SK-N-SH (cell line): ENCODE measurements around the gene HOXA10. TPM values are rescaled to one million over a fixed set of nuclear protein-coding genes. Genes with fewer than 3 reads are reported as not detected.

Experiments used
- CTCF ChIA-PET: fragments of 300-600, 350-600 bp; formaldehyde crosslinking; extraction: SDS; loops from one replicate; lab custom pipeline; 2021; lab: Yijun Ruan, JAX
- POLR2A ChIA-PET: fragments of 350-600 bp; sonication (Branson Sonifier 250); formaldehyde crosslinking; extraction: SDS; loops from one replicate; lab custom pipeline; 2020; ENCODE audit warnings: antibody characterized with exemption, inconsistent platforms; lab: Yijun Ruan, JAX
- DNase-seq: peaks from one replicate; pipeline ENCODE4 v3.0.0; 2012
- H2AFZ ChIP-seq: fragments of 200-600 bp; sonication (generic); 2 replicates; pipeline ENCODE4 v1.8.1; 2016; ENCODE audit warnings: antibody characterized with exemption, mild to moderate bottlenecking, low read depth
- H3F3A ChIP-seq: fragments of 200-600 bp; sonication (generic); replicated peaks from 2 replicates; pipeline ENCODE3; 2016; ENCODE audit warnings: antibody characterized with exemption, mild to moderate bottlenecking; ENCODE audit not compliant: insufficient read depth
- H3K27ac ChIP-seq, 2 experiments: fragments of 200-500 bp in 1 of 2; fragments of 200-600 bp in 1 of 2; sonication (Bioruptor generic) in 1 of 2; sonication (generic), shearing (Covaris generic) in 1 of 2; 2 replicates each; pipeline versions ENCODE4 v1.5.1 to v1.6.1; 2014 to 2016; ENCODE audit warnings: low read depth in 2 of 2, inconsistent platforms in 1 of 2, low read length in 1 of 2, mild to moderate bottlenecking in 1 of 2, mixed read lengths in 1 of 2
- H3K27me3 ChIP-seq: fragments of 200-600 bp; sonication (generic), shearing (Covaris generic); 2 replicates; pipeline ENCODE4 v1.6.1; 2016; ENCODE audit warnings: mixed run types; ENCODE audit not compliant: insufficient read depth
- H3K36me3 ChIP-seq, 2 experiments: fragments of 200-500 bp in 1 of 2; fragments of 200-600 bp in 1 of 2; sonication (Bioruptor generic) in 1 of 2; sonication (generic) in 1 of 2; replicated peaks in 1 of 2; 2 replicates each; pipeline versions ENCODE3 to v1.5.1; 2014 to 2016; ENCODE audit warnings: low read length in 1 of 2, mild to moderate bottlenecking in 1 of 2; ENCODE audit not compliant: insufficient read depth in 2 of 2, control insufficient read depth in 1 of 2
- H3K4me1 ChIP-seq, 2 experiments: fragments of 200-500 bp in 1 of 2; fragments of 200-600 bp in 1 of 2; sonication (Bioruptor generic) in 1 of 2; sonication (generic), shearing (Covaris generic) in 1 of 2; 2 replicates each; pipeline versions ENCODE4 v1.5.1 to v1.6.1; 2014 to 2016; ENCODE audit warnings: low read depth in 1 of 2, low read length in 1 of 2, mixed run types in 1 of 2; ENCODE audit not compliant: insufficient read depth in 2 of 2, control insufficient read depth in 1 of 2
- H3K4me2 ChIP-seq: fragments of 200-600 bp; sonication (generic), shearing (Covaris generic); 2 replicates; pipeline ENCODE4 v1.6.1; 2017; ENCODE audit warnings: mixed run types
- H3K4me3 ChIP-seq, 2 experiments: fragments of 200-500 bp in 1 of 2; fragments of 200-600 bp in 1 of 2; sonication (Bioruptor generic) in 1 of 2; sonication (generic), shearing (Covaris generic) in 1 of 2; 2 replicates each; pipeline versions ENCODE4 v1.5.1 to v1.8.1; 2014 to 2016; ENCODE audit warnings: low read depth in 2 of 2, inconsistent platforms in 1 of 2, low read length in 1 of 2, mild to moderate bottlenecking in 1 of 2, mixed read lengths in 1 of 2, moderate library complexity in 1 of 2
- H3K79me2 ChIP-seq: fragments of 200-600 bp; sonication (generic); 2 replicates; pipeline ENCODE4 v1.8.1; 2017; ENCODE audit warnings: mild to moderate bottlenecking; ENCODE audit not compliant: insufficient read depth
- H3K9ac ChIP-seq: fragments of 200-600 bp; sonication (generic); 2 replicates; pipeline ENCODE4 v1.6.1; 2017; ENCODE audit warnings: mixed run types
- H3K9me2 ChIP-seq: fragments of 200-600 bp; sonication (generic); 2 replicates; pipeline ENCODE4 v1.6.1; 2017; ENCODE audit warnings: mixed run types
- H3K9me3 ChIP-seq: fragments of 200-600 bp; sonication (generic); 2 replicates; pipeline ENCODE4 v1.6.1; 2017; ENCODE audit warnings: mixed run types, mild to moderate bottlenecking, moderate library complexity
- H4K20me1 ChIP-seq: fragments of 200-600 bp; sonication (generic); 2 replicates; pipeline ENCODE4 v1.6.1; 2017; ENCODE audit warnings: mild to moderate bottlenecking, mixed run types; ENCODE audit not compliant: insufficient read depth
- CHD2 ChIP-seq: fragments of 150-350 bp; IDR thresholded peaks from 2 replicates; pipeline ENCODE4 v1.6.1; 2018; ENCODE audit warnings: low read length; ENCODE audit not compliant: partially characterized antibody
- CTCF ChIP-seq: fragments of 200-600 bp; sonication (generic); IDR thresholded peaks from 2 replicates; pipeline ENCODE4 v1.6.1; 2017; ENCODE audit warnings: antibody characterized with exemption, mild to moderate bottlenecking, moderate library complexity
- ELF1 ChIP-seq: IDR thresholded peaks from 2 replicates; pipeline ENCODE4 v1.4.0; 2012
- EZH2phosphoT487 ChIP-seq: fragments of 200-600 bp; sonication (generic); IDR thresholded peaks from 2 replicates; pipeline ENCODE4 v1.6.1; 2017; ENCODE audit warnings: low read depth, mixed run types, mild to moderate bottlenecking, antibody characterized with exemption, moderate library complexity, borderline replicate concordance
- FOXJ3 ChIP-seq: sonication (generic); formaldehyde crosslinking; IDR thresholded peaks from 2 replicates; pipeline ENCODE4 v1.5.1; 2020; ENCODE audit warnings: mild to moderate bottlenecking, missing genetic modification reagents
- FOXM1 ChIP-seq: IDR thresholded peaks from 2 replicates; pipeline ENCODE4 v1.4.0; 2012; ENCODE audit warnings: low read depth, mild to moderate bottlenecking
- IRF3 ChIP-seq: fragments of 150-350 bp; IDR thresholded peaks from 2 replicates; pipeline ENCODE4 v1.6.1; 2016; ENCODE audit warnings: mild to moderate bottlenecking, low read depth, low read length
- JUND ChIP-seq: IDR thresholded peaks from 2 replicates; pipeline ENCODE4 v1.4.0; 2012
- MXI1 ChIP-seq: IDR thresholded peaks from 2 replicates; pipeline ENCODE4 v1.6.1; 2012; ENCODE audit warnings: mild to moderate bottlenecking, low read depth, low read length, improper control_type of control experiment
- NRF1 ChIP-seq: IDR thresholded peaks from 2 replicates; pipeline ENCODE4 v1.6.1; 2012; ENCODE audit warnings: low read depth, mild to moderate bottlenecking, low read length
- RCOR1 ChIP-seq: fragments of 150-350 bp; IDR thresholded peaks from 2 replicates; pipeline ENCODE4 v1.6.1; 2017; ENCODE audit warnings: antibody characterized with exemption, low read length
- RFX5 ChIP-seq: IDR thresholded peaks from 2 replicates; pipeline ENCODE4 v1.6.1; 2012; ENCODE audit warnings: mild to moderate bottlenecking, improper control_type of control experiment, low read length
- SIN3A ChIP-seq: IDR thresholded peaks from 2 replicates; pipeline ENCODE4 v1.6.1; 2012; ENCODE audit warnings: low read depth, mild to moderate bottlenecking, low read length, moderate library complexity, borderline replicate concordance
- SMC3 ChIP-seq: IDR thresholded peaks from 2 replicates; pipeline ENCODE4 v1.6.1; 2012; ENCODE audit warnings: low read depth, low read length, improper control_type of control experiment
- TCF12 ChIP-seq: IDR thresholded peaks from 2 replicates; pipeline ENCODE4 v1.4.0; 2012
- TEAD4 ChIP-seq: IDR thresholded peaks from 2 replicates; pipeline ENCODE4 v1.4.0; 2012; ENCODE audit warnings: mild to moderate bottlenecking, borderline replicate concordance; ENCODE audit not compliant: insufficient read depth
- USF2 ChIP-seq: fragments of 150-350 bp; IDR thresholded peaks from 2 replicates; pipeline ENCODE4 v1.6.1; 2017; ENCODE audit warnings: antibody characterized with exemption, low read length, low read depth, borderline replicate concordance
- ZBTB33 ChIP-seq: IDR thresholded peaks from 2 replicates; pipeline ENCODE4 v1.4.0; 2012; ENCODE audit warnings: low read depth, borderline replicate concordance
- WGBS: methylation state at CpG from one replicate; pipeline ENCODE4 v1.1.6; 2017; ENCODE audit warnings: low lambda C conversion rate; 5-methylcytosine and 5-hydroxymethylcytosine counted together
- polyA plus RNA-seq, 3 experiments: library from polyadenylated mRNA; depleted of rRNA; stranded (reverse); fragments of >200 nt; gene quantifications; 2 replicates each; pipeline ENCODE4 v1.2.3, GENCODE V29; 2012

Gene HOXA10
- polyA plus RNA-seq, 1 of the 3 experiments (the other 2 are of a cell fraction), result not detected

GRCh38 chr7:27126596-27127327 lies 47.4 kb downstream of the HOXA10 start:
- Histone ChIP-seq H3F3A (no peaks in the 10 kb centered on the region), H3K9me2 (no peaks in the 10 kb centered on the region), H3K4me1 (peaks cover 0 to 4% of the 10 kb centered on the region in 2 experiments; a peak in 1 of 4 replicates), H3K27me3 (peaks cover 91% of the 10 kb centered on the region), H3K27ac (no peak overlapping the region), H3K36me3 (no peaks in the 10 kb centered on the region), H3K79me2 (no peaks in the 10 kb centered on the region), H3K9me3 (no peaks in the 10 kb centered on the region), H2AFZ (no peak overlapping the region), H3K4me3 (no peak overlapping the region)
- WGBS, result 4% methylated on average over 3 of the region's 3 CpGs
- POLR2A ChIA-PET, result interaction anchor here (0.7 kb wide), 1 partner anchor 407 kb away, joined by 3 read pairs; no protein-coding TSS in a partner anchor
- no peak for DNase-seq
- TF ChIP-seq NRF1 (no peak), RFX5 (no peak), EZH2phosphoT487 (no peak), TEAD4 (no peak), USF2 (no peak), FOXJ3 (no peak)
- TF ChIP-seq, all 33 proteins: peak for 0
- no peak overlapping the region for H3K9ac ChIP-seq
- H4K20me1 ChIP-seq, result no peaks in the 10 kb centered on the region
- no peak overlapping the region for H3K4me2 ChIP-seq
- CTCF ChIA-PET, result interaction anchor here (0.7 to 3.4 kb wide), 6 partner anchors 11 to 334 kb away, joined by 3 to 18 read pairs (median 4); partner anchors contain the start of gene HOXA5

GRCh38 chr7:27125986-27126394 lies 48.1 kb downstream of the HOXA10 start:
- Histone ChIP-seq H3K9ac (no peak overlapping the region), H3K36me3 (no peaks in the 10 kb centered on the region), H2AFZ (no peak overlapping the region), H3K27me3 (peaks cover 91% of the 10 kb centered on the region), H3K4me2 (no peak overlapping the region), H3K79me2 (no peaks in the 10 kb centered on the region), H3K27ac (no peak overlapping the region), H4K20me1 (no peaks in the 10 kb centered on the region), H3K9me2 (no peaks in the 10 kb centered on the region), H3K4me1 (peaks cover 0 to 1% of the 10 kb centered on the region in 2 experiments; a peak in 1 of 4 replicates), H3K4me3 (no peak overlapping the region), H3F3A (no peaks in the 10 kb centered on the region), H3K9me3 (no peaks in the 10 kb centered on the region)
- TF ChIP-seq RCOR1, result no peak
- TF ChIP-seq SIN3A, result no peak
- TF ChIP-seq IRF3, result no peak
- TF ChIP-seq SMC3, result no peak
- no peak for TF ChIP-seq FOXM1
- TF ChIP-seq NRF1, result no peak
- no peak for TF ChIP-seq CHD2
- no peak for TF ChIP-seq ZBTB33
- no peak for TF ChIP-seq TCF12
- no peak for TF ChIP-seq ELF1
- TF ChIP-seq JUND, result no peak
- no peak for TF ChIP-seq CTCF
- TF ChIP-seq MXI1, result no peak
- 9% methylated on average over 5 of the region's 5 CpGs for WGBS
- CTCF ChIA-PET, result interaction anchor here (0.7 to 3.4 kb wide), 2 partner anchors 36 to 334 kb away, joined by 3 to 18 read pairs; no protein-coding TSS in a partner anchor
- no peak for DNase-seq
- POLR2A ChIA-PET, result interaction anchor here (0.7 kb wide), 1 partner anchor 406 kb away, joined by 3 read pairs; no protein-coding TSS in a partner anchor
